Measurements from ENCODE around the gene SLCO3A1.

SLCO3A1 gene

GRCh38 chr15:92100751-92101150 lies 247.2 kb downstream of the SLCO3A1 start:
- no peak for DNase-seq (ENCODE audit: low read depth in 2 of 2)

DNA sequence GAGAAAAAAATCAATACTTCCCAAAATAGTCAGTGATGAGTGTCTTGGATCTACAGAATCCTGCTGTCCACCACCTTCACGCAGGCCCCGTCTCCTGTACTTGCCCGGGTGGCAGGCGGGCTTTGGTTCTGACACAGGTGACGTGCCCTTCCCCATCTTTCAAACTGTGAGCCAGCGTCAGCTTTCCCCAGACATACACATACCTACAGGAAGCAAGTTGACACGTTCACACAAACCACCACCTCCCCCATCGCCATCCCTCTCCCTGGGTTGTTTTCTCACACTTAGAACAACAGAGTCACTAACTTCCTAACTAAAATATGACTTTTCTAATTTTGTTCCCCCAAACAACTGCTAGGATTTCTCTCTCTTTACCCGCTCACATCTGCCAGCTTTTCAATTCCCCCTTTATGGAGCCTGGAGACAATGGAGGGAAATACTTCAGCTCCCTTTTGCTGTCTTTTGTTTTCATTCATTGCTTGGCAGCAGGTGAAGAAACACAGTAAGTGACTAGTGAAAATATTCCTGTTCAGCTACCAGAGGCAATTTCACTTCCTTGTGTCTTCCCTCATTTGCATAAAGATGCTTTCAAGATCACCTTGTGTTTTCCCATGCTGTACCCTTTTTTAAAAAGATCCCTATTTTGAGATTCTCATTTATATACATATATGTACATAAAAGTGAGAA lies 248.3 kb downstream of the SLCO3A1 start:
- DNase-seq (ENCODE audit: low read depth in 2 of 2) = no peak

DNA sequence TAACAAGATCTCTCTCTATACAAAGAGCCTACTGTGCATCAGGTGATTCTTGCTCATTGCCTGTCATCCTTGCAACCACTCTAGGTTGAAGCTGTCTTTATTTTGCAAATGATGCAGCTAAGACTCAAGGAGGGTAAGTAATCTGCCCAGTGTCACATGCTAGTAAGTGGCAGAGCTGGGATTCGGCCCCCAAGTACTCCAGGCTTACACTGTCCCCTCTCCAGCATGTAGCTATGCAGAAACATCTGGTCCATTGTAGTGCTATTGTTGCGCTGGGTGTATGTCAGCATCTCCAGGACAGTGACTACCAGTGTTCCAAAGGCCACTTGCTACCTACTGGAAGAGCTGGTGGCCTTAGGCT lies 248.9 kb downstream of the SLCO3A1 start:
- DNase-seq (ENCODE audit: low read depth in 2 of 2) = no peak

DNA sequence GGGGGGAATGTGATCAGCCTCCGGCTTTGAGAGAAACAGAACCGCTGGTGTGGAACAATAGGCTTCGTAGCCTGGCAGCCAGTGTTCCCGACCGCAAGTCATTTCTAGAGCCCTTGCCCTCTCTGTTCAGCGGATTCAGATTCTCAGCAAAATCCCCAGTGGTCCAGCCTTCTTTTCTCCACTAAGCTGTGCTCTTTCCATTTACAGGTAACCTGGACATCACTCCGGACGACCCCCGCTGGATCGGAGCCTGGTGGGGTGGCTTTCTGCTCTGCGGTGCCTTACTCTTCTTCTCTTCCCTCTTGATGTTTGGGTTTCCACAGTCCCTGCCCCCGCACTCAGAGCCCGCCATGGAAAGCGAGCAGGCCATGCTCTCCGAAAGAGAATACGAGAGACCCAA lies 250.6 kb downstream of the SLCO3A1 start:
- no peak for DNase-seq (ENCODE audit: low read depth in 2 of 2)

GRCh38 chr15:92105611-92106010 lies 252.1 kb downstream of the SLCO3A1 start:
- DNase-seq (ENCODE audit: low read depth in 2 of 2) = no peak

DNA sequence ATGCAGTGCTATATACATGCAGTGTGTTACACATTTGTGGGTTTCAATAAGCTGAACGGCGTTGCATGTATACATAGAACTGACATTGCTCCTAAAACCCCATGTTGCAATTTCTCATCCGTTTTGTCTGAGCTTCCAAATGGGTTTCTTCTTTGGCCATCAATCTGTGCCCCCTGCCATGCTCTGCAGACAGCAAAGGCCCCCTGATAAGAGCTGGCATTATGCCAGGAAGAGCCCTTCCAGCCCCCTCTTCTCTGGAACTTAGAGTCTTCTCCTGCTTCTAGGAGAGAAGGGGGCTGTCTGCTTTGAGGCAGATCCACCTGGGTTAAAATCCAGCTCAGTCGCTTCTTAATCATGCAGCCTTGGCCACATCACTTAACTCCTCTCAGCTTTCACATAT lies 254.0 kb downstream of the SLCO3A1 start:
- DNase-seq (ENCODE audit: low read depth in 2 of 2) = no peak

GRCh38 chr15:92109191-92109873 lies 255.8 kb downstream of the SLCO3A1 start:
- DNase-seq (ENCODE audit: low read depth in 2 of 2) = no peak

GRCh38 chr15:92111291-92111690 lies 257.8 kb downstream of the SLCO3A1 start:
- no peak for DNase-seq (ENCODE audit: low read depth in 2 of 2)

DNA sequence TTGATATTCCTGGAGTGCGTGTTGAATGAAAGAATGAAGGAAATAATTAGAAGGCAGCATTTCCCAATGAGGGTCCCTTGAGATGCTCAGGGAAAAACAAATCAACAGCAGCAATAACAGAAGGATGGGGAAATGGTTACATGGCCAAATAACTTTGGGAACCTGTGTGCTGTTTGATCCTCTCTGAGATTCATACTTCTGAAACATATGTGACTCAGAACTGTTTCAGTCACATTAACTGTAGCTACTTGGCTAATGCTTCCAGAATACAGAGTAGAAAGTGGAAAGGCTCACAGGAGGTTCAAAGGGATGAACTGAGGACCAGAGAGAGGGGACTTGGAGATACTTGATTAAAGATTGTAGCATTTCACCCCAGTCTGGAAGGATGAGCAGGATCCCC lies 258.2 kb downstream of the SLCO3A1 start:
- no peak for DNase-seq (ENCODE audit: low read depth in 2 of 2)

GRCh38 chr15:92112180-92112579 lies 258.7 kb downstream of the SLCO3A1 start:
- DNase-seq (ENCODE audit: low read depth in 2 of 2) = peak in 1 of 2 experiments; percentile 15

DNA sequence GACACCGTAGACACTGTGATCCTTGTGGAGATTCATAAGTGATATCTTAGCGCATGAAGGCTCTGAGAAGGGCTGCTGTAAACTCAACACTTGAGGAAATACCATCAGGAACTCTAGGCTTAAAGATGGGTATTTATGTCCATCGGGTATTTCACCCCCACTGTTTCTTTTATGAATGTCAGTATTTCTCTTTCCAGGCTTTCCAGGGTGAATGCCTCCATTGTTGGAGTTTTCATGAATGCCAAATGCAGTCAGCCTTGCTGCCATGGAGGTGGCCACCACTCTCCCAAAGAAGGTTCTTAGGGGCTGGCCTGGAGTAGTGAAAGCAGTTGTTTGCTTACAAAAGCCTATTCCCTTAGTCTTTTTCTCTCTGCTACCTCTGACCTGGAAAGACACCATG lies 259.2 kb downstream of the SLCO3A1 start:
- DNase-seq (ENCODE audit: low read depth in 2 of 2) = no peak

DNA sequence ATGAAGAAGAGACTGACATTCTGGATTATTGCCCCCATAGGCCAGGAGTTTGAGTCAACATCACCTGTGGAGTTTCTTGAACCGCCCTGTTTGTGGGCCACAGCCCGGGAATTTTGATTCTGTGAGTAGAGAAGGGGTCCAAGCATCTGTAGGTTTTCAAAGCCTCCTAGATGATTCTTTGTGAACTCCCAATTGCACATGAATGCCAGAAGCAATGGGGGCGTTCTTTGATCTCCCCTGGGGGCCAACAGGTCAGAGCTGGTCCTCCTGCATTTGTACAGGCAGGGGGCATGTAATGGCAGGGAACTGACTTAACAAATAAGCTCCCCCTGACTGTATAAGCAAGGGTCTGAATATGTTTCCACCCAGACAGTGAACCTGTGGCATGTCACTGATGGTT lies 260.3 kb downstream of the SLCO3A1 start:
- DNase-seq (ENCODE audit: low read depth in 2 of 2) = no peak

DNA sequence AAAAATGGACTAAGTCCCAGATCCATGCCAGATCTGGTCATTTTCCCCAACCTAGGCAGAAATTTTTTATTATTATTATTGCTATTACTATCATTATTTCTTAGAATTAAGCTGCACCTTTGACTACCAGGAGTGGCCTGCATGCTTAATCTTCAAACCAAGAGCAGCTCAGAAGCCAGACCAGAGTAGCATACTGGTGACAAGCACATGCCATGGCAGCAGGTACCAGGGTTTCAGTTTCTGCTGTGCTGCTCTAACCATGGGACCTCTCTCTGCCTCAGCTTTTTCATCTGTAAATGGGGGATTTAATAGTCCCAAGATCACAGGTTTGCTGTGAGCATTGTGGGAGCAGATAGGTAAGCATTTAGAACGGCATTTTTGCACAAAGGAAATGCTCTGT lies 262.3 kb downstream of the SLCO3A1 start:
- no peak for DNase-seq (ENCODE audit: low read depth in 2 of 2)

DNA sequence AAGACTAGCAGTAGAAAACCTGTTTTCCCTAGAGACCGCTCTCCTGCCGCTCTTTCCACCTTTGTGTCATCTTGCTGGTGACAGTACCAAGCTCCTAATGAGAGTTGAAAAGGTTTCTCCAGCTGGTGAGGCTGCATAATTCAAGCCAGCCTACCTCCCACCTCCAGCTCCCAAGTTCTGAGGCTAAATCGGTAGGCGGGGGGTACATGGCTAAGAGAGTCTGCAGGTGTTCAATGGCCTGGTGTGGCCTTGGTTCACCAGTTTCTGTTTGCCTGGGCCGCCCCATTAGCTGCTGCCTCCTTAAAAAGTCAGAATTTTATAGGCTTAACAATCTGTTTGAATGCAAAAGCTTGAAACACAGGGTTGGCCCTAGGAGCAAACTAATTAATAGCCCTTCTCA lies 262.8 kb downstream of the SLCO3A1 start:
- DNase-seq (ENCODE audit: low read depth in 2 of 2) = no peak

- DNase-seq (ENCODE audit: low read depth in 2 of 2) = no peak
Observed at GRCh38 chr15:92117261-92117731, 263.8 kb downstream of the SLCO3A1 start.

- peak in 1 of 2 experiments; percentile 14 for DNase-seq (ENCODE audit: low read depth in 2 of 2)
Observed at GRCh38 chr15:92118162-92118935, 264.8 kb downstream of the SLCO3A1 start.

DNA sequence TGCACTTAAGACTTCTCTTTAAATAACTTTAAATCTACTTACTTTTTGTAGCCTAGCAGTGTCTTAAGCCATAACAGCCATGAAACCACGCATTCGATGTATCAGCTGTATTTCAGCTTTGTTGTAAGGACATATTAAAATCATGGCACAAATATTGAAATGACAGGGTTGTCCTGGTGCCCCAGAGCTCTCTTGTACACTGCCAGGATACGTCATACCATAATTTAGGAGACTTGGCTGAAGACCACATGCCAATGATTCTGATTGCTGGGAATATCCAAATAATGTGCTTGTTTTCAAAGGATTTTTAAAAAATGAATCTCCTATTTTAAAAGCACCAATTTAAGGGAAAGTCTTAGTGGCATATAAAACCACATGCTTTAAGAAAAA lies 265.4 kb downstream of the SLCO3A1 start:
- no peak for DNase-seq (ENCODE audit: low read depth in 2 of 2)

DNA sequence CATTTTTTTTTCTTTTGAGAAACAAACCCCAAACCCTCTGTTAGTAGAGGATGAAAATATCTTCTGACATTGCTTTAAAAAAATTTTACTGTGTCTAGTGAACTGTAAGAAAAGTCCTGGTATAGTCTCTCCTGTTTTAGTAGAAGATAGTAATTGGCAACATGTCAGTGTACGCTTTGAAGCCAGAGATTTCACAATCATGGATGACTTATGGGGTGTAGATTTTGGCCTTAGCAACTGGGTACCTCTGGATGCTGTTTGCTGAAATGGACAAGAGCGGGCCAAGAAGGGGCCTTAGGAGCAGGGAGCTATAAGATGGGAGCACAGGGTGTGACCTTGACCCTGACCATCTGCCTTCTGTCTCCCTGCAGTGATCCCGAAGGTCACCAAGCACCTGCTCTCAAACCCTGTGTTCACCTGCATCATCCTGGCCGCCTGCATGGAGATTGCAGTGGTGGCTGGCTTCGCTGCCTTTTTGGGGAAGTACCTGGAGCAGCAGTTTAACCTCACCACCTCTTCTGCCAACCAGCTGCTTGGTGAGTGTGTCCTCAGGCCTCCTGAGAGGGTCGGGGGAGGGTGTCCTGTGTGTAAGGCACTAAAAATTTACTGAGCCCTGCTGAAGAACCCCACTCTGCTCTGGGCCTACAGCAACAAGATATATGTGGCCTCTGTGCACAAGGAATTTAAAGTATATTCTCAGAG lies 266.7 kb downstream of the SLCO3A1 start:
- DNase-seq (ENCODE audit: low read depth in 2 of 2) = no peak

DNA sequence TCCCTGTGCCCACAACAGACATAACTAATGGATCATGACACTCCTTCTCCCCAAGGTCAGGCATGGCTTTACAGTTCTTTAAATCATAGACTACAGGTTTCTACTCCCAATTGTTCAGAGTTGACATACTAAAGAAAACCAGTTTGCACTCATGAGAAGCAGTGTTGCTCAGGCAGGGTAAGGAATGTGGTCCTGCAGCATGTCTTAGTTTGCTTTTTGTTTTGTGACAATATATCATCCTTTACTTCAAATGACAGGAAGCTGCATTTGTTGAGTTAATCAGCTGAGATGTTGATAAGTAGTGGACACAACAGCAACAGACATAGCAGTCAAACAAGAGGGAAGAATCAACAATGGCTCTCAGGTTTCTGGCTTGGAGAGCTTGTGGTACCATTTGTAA lies 267.5 kb downstream of the SLCO3A1 start:
- no peak for DNase-seq (ENCODE audit: low read depth in 2 of 2)

- DNase-seq (ENCODE audit: low read depth in 2 of 2) = no peak
Observed at GRCh38 chr15:92122259-92122658, 268.8 kb downstream of the SLCO3A1 start.

DNA sequence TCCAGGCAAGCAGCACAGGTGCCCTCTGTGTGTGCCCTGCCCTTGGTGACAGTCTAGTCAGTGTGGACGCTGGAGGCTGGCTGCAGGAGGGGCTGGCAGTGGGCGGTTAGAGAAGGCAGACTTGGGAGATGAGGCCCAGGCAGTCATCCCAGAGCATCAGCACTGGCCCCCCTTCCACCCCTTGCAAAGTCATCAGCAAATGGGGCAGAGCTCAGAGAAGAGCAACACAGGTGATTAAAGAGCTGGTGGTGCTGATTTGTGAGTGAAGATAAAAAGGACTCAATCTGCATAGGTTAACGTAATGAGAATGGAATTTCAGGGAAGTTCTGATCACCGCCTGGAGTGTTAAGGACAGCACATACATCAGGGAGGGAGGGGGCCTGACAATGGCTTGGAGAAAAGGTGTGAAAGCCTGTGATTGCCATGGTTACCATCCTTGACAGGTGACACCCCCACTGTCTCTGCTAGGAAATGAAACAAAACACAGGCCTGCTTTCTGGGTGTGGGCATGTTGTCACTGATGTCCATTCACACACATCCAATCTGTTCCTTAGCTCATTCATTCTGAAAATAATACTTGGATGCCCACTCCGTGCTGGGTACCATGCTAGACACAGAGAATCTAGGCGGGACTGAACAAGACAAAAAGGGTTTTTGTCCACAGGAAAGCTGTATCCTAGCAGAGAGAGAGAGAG lies 270.6 kb downstream of the SLCO3A1 start:
- DNase-seq (ENCODE audit: low read depth in 2 of 2) = no peak

GRCh38 chr15:92124657-92125010 lies 271.1 kb downstream of the SLCO3A1 start:
- DNase-seq (ENCODE audit: low read depth in 2 of 2) = no peak
